Activated naive CD4-positive, alpha-beta T cell treated with anti-CD3 and anti-CD28 coated beads, Interleukin-2, amount 50 U/mL, for 24 hours (primary cell): ENCODE results near the gene PPARG.

Source experiments
- H3K27ac Mint-ChIP-seq: one replicate; pipeline ENCODE4 v1.8.0; 2021; ENCODE audit warnings: mild to moderate bottlenecking, mixed read lengths
- H3K27me3 Mint-ChIP-seq: one replicate; pipeline ENCODE4 v1.8.0; 2021; ENCODE audit warnings: mixed read lengths
- H3K36me3 Mint-ChIP-seq: one replicate; pipeline ENCODE4 v1.8.0; 2021; ENCODE audit warnings: mixed read lengths
- H3K4me1 Mint-ChIP-seq: one replicate; pipeline ENCODE4 v1.8.0; 2021; ENCODE audit warnings: mixed read lengths
- H3K4me3 Mint-ChIP-seq: one replicate; pipeline ENCODE4 v1.8.0; 2021; ENCODE audit warnings: mild to moderate bottlenecking, mixed read lengths
- H3K9me3 Mint-ChIP-seq: one replicate; pipeline ENCODE4 v1.8.0; 2021; ENCODE audit warnings: mixed read lengths

The PPARG gene

DNA sequence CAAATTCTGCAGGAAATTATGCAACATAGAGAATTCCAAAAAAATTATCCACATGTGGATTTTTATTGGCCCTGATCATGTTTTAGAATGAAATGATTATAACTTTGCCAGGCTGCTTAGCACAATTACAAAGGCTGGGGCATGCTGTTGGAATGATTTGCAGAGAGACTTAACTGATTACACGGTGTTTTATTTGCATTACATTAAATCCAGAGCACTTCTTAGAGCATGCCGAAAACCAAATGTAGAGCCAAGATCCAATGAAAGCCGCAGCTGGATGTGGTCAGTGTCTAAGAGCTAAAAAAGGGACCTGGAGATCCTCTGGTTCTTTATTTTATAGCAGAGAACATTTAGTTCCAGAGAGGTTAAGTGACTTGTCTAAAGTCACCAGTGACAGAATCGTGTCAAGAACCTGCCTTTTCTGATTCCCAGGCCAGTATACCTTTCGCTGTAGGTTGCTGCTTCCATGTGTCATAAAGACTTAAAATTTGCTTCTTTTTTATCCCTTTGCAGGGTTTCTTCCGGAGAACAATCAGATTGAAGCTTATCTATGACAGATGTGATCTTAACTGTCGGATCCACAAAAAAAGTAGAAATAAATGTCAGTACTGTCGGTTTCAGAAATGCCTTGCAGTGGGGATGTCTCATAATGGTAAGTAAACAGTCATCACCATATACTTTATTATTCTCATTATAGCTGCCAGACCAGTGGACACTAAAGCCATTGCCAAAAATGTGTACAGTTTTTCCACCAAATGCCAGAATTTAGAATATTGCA, 103.4 kb downstream of the PPARG start:
- Mint-ChIP-seq H3K9me3 (no peaks in the 10 kb centered on the region), H3K27me3 (peaks cover 7% of the 10 kb centered on the region), H3K4me3 (no peak overlapping the region), H3K4me1 (peaks cover 7% of the 10 kb centered on the region), H3K27ac (no peak overlapping the region), H3K36me3 (no peaks in the 10 kb centered on the region)

DNA sequence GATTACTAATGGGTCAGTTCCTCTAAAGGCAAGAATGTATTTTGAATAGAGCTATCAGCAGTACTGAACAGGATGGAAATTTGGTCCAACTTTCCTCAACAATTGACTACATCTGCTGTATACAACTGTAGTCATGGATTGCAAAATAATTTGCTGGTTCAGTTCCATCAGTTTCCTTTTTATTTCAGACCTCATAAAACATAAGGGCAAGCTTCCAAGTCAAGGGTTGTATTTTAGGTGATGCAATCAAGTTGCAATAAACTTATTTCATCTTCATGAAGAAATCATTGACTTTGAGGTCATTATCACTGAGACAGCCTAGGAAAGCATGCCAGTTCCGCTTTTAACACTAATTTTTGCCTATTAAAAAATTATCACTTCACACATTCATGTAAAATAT, 105.0 kb downstream of the PPARG start:
- no peaks in the 10 kb centered on the region for H3K36me3 Mint-ChIP-seq
- no peaks in the 10 kb centered on the region for H3K9me3 Mint-ChIP-seq
- H3K27ac Mint-ChIP-seq: no peak overlapping the region
- no peak overlapping the region for H3K4me3 Mint-ChIP-seq
- peaks cover 7% of the 10 kb centered on the region for H3K4me1 Mint-ChIP-seq
- H3K27me3 Mint-ChIP-seq: peaks cover 16% of the 10 kb centered on the region

GRCh38 chr3:12394569-12395271, 105.8 kb downstream of the PPARG start:
- Mint-ChIP-seq H3K9me3 (no peaks in the 10 kb centered on the region), H3K27me3 (peaks cover 16% of the 10 kb centered on the region), H3K4me1 (peaks cover 7% of the 10 kb centered on the region), H3K27ac (no peak overlapping the region), H3K4me3 (no peak overlapping the region), H3K36me3 (no peaks in the 10 kb centered on the region)

DNA sequence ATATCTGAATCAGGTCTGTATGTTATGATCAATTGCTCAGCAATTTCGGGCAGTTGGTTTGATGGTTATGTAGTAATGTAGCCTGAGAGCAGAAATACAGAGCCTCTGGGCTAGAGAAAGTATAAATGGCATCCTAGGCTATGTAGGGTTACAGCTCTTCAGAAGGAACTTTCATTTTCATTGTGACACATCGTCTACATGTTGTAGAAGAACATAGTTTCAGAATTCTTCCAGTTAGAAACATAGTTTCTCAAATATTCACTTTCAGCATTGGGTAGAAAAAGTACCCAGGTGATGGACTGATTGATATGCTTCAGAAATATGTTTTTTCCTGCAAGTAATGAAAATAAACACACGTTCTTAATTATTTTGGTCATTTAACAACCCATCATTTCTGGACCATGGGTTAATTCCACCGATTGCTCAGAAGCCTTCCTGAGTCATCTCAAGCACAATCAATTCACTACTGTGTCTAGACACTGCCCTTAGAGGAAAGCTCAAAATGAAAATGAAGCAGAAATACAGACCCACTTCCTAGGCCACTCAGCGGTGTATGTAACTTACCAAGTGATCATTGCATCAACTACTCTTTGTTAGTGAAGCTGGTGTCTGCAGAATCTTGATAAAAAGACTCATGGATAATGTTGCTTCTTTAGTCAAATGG, 106.6 kb downstream of the PPARG start:
- no peaks in the 10 kb centered on the region for H3K9me3 Mint-ChIP-seq
- H3K36me3 Mint-ChIP-seq: no peaks in the 10 kb centered on the region
- H3K27ac Mint-ChIP-seq: peak overlapping the region; percentile 7
- peaks cover 7% of the 10 kb centered on the region for H3K4me1 Mint-ChIP-seq
- H3K27me3 Mint-ChIP-seq: peaks cover 16% of the 10 kb centered on the region
- H3K4me3 Mint-ChIP-seq: no peak overlapping the region

DNA sequence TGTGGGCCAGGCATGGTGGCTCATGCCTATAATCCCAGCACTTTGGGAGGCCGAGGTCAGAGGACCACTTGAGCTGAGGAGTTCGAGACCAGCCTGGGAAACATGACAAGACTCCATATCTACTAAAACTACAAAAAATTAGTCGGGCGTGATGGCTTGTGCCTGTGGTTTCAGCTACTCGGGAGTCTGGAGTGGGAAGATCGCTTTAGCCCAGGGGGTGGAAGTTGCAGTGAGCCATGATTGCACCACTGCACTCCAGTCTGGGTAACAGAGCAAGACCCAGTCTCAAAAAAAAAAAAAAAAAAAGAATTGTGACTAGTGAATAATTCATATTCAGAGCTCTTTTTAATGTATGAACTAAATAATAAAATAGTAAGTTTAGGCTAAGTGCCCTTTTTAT, 107.6 kb downstream of the PPARG start:
- peaks cover 7% of the 10 kb centered on the region for H3K4me1 Mint-ChIP-seq
- peaks cover 13% of the 10 kb centered on the region for H3K27me3 Mint-ChIP-seq
- H3K27ac Mint-ChIP-seq: no peak overlapping the region
- H3K4me3 Mint-ChIP-seq: no peak overlapping the region
- H3K9me3 Mint-ChIP-seq: no peaks in the 10 kb centered on the region
- no peaks in the 10 kb centered on the region for H3K36me3 Mint-ChIP-seq

GRCh38 chr3:12399226-12399625, 110.4 kb downstream of the PPARG start:
- Mint-ChIP-seq H3K4me1 (peaks cover 7% of the 10 kb centered on the region), H3K27me3 (peaks cover 14% of the 10 kb centered on the region), H3K36me3 (no peaks in the 10 kb centered on the region), H3K27ac (no peak overlapping the region), H3K4me3 (no peak overlapping the region), H3K9me3 (no peaks in the 10 kb centered on the region)

- H3K4me1 Mint-ChIP-seq: peaks cover 2% of the 10 kb centered on the region
- H3K27ac Mint-ChIP-seq: peak overlapping the region; percentile 14
- H3K36me3 Mint-ChIP-seq: no peaks in the 10 kb centered on the region
- H3K4me3 Mint-ChIP-seq: no peak overlapping the region
- H3K9me3 Mint-ChIP-seq: no peaks in the 10 kb centered on the region
- H3K27me3 Mint-ChIP-seq: peaks cover 17% of the 10 kb centered on the region
These were observed 111.8 kb downstream of the PPARG start for GRCh38 chr3:12400616-12401194.

GRCh38 chr3:12401208-12401607, 112.3 kb downstream of the PPARG start:
- H3K27ac Mint-ChIP-seq: peak overlapping the region; percentile 14

DNA sequence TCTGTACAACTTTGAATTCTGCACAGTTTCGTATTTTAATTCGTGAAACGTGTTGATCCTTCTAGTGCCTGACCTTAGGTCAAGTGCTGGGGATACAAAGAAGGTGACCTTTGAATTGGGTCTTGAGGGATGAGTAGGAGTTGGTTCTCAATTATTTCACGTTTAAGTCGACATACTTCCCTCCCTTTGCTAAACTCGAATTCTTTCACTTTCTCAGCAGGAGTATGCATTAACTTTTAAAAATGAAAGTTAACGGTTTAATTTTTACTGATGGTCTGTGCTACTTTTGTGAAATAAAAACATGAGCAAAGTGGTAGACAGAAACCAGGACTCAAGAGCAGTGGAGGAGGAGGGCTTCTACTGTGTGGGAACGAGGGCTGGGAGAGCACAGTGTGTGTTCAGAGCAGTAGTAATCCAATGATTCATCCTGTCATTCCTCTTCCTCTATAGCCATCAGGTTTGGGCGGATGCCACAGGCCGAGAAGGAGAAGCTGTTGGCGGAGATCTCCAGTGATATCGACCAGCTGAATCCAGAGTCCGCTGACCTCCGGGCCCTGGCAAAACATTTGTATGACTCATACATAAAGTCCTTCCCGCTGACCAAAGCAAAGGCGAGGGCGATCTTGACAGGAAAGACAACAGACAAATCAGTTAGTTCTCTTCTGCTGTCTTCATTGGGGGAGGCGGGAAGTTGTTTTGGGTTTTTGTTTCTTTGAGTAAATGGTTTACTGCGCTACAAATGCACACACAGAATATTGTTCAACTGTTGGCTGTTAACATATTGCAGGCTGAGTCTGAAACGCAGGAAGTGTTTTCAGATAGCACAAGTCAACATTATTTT, 116.8 kb downstream of the PPARG start:
- H3K4me3 Mint-ChIP-seq: no peak overlapping the region

More at GRCh38 chr3:12401208-12401607, 112.3 kb downstream of the PPARG start:
- Mint-ChIP-seq H3K36me3 (no peaks in the 10 kb centered on the region), H3K27me3 (peaks cover 20% of the 10 kb centered on the region), H3K4me3 (no peak overlapping the region), H3K9me3 (no peaks in the 10 kb centered on the region), H3K4me1 (no peaks in the 10 kb centered on the region)

GRCh38 chr3:12408984-12409683, 120.3 kb downstream of the PPARG start:
- H3K9me3 Mint-ChIP-seq: no peaks in the 10 kb centered on the region
- H3K4me3 Mint-ChIP-seq: no peak overlapping the region
- H3K27me3 Mint-ChIP-seq: peaks cover 9% of the 10 kb centered on the region
- no peaks in the 10 kb centered on the region for H3K36me3 Mint-ChIP-seq
- H3K27ac Mint-ChIP-seq: no peak overlapping the region
- H3K4me1 Mint-ChIP-seq: no peaks in the 10 kb centered on the region

More for the DNA sequence above, 116.8 kb downstream of the PPARG start:
- Mint-ChIP-seq H3K9me3 (no peaks in the 10 kb centered on the region), H3K4me1 (no peaks in the 10 kb centered on the region), H3K27me3 (peaks cover 10% of the 10 kb centered on the region), H3K27ac (no peak overlapping the region), H3K36me3 (no peaks in the 10 kb centered on the region)

DNA sequence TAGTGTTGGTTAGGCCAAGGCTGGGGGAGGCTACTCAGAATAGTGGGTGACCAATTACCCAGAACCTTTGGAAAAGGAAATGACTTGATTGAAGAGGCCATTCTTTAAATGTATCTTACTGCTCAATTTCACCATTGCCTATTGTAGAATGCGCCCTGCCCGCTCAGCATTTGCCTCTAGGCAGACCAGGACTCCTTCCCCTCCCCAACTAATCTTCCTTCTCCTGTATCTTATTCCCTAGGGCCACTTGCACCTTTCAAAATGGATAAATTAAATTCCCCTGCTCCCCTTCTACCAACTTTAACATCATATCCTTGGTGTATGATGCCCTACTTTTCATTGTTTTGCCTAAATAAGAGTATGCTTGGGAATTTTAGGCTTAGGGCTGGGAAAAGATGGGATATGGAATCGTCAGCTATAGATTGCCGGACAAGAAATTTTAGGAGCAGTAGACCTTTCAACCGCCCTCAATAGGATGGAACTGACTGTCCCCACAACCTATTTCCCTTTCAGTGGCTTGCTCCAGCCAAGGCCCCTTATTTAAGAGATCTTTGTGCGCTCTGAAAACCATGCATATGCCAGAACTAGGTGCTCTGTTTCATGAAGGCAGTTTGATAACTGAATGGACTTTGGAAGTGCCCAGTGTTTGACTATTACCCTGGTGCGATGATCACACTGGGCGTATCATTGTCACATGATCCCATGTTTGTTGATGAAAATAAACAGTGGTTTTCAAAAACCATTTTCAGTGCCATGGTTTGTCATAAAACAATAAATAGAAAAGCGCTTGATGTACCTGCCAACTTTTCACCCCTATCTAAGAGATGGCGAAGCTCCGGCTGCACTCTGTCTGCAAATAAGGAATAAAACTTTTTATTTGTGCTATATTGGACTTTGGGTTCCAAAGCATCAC, 121.1 kb downstream of the PPARG start:
- no peaks in the 10 kb centered on the region for H3K36me3 Mint-ChIP-seq
- H3K27me3 Mint-ChIP-seq: peaks cover 9% of the 10 kb centered on the region
- no peak overlapping the region for H3K27ac Mint-ChIP-seq
- H3K9me3 Mint-ChIP-seq: no peaks in the 10 kb centered on the region
- H3K4me3 Mint-ChIP-seq: no peak overlapping the region
- no peaks in the 10 kb centered on the region for H3K4me1 Mint-ChIP-seq

DNA sequence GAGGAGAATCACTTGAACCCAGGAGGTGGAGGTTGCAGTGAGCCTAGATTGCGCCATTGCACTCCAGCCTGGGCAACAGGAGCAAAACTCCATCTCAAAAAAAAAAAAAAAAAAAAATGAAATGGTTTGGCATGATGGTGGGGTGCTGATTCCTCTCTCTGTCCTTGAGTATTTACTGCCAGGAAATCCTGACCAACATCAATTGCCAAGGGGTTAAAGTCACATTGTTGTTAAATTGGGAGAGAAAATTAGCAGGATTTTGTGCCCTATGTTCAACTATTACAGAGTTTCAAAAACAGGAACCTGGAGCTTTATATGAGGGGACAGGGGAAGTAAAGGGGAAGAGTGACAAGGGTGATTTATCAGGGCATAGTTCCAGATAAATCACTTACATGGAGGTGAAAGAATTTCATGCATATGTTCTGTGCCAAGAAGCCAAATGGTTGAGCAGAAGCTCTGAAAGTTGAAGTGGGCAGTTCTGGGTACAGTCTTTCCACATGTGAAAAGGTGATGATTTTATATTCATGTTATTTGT, 124.9 kb downstream of the PPARG start:
- Mint-ChIP-seq H3K4me3 (no peak overlapping the region), H3K27me3 (peaks cover 2% of the 10 kb centered on the region), H3K9me3 (no peaks in the 10 kb centered on the region), H3K27ac (no peak overlapping the region), H3K4me1 (no peaks in the 10 kb centered on the region), H3K36me3 (no peaks in the 10 kb centered on the region)

- Mint-ChIP-seq H3K4me3 (no peak overlapping the region), H3K27me3 (peaks cover 2% of the 10 kb centered on the region), H3K36me3 (no peaks in the 10 kb centered on the region), H3K4me1 (no peaks in the 10 kb centered on the region), H3K27ac (peak overlapping the region; percentile 35), H3K9me3 (no peaks in the 10 kb centered on the region)
These were observed 126.3 kb downstream of the PPARG start for GRCh38 chr3:12415014-12415680.
